Brain pericyte (primary cell): ENCODE measurements around the gene WASHC1.
"Not testable (repeated sequence)": the region's sequence is repeated elsewhere in the genome, so short reads cannot be mapped to it uniquely, and the experiment has no call there.

Experiments
- DNase-seq: peaks from one replicate; pipeline ENCODE4 v3.0.0-alpha.2; 2012; ENCODE audit warnings: low read depth, low spot score

WASHC1 gene

GRCh38 chr9:14129-14809 lies 15.0 kb downstream of the WASHC1 start:
- DNase-seq = not testable (repeated sequence)

DNA sequence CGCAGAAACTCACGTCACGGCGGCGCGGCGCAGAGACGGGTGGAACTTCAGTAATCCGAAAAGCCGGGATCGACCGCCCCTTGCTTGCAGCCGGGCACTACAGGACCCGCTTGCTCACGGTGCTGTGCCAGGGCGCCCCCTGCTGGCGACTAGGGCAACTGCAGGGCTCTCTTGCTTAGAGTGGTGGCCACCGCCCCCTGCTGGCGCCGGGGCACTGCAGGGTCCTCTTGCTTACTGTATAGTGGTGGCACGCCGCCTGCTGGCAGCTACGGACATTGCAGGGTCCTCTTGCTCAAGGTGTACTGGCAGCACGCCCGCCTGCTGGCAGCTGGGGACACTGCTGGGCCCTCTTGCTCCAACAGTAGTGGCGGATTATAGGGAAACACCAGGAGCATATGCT lies 18.1 kb downstream of the WASHC1 start:
- not testable (repeated sequence) for DNase-seq

DNA sequence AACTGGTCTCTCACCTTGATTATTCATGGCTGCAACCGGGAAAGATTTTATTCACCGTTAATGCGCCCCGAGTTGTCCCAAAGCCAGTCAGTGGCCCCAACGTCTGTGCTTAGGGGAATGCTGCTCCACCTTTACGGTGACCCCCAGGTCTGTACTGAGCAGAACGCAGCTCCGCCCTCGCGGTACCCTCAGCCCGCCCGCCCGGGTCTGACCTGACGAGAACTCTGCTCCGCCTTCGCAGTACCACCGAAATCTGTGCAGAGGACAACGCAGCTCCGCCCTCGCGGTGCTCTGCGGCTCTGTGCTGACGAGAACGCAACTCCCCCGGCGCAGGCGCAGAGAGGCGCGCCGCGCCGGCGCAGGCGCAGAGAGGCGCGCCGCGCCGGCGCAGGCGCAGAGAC lies 18.6 kb downstream of the WASHC1 start:
- not testable (repeated sequence) for DNase-seq

DNA sequence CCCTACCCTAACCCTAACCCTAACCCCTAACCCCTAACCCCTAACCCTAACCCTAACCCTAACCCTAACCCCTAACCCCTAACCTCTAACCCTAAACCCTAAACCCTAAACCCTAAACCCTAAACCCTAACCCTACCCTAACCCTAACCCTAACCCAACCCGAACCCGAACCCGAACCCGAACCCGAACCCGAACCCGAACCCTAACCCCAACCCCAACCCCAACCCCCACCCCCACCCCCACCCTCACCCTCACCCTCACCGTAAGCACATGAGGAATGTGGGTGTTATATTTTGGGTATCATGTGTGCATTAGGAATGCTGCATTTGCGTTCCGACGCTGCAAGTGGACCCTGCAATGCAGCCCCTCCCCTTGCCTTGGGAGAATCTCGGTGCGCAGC lies 19.0 kb downstream of the WASHC1 start:
- not testable (repeated sequence) for DNase-seq
